Measurements from ENCODE around the gene COX17. TPM values are rescaled to one million over a fixed set of nuclear protein-coding genes. Genes with fewer than 3 reads are reported as not detected.

The COX17 gene, protein sequence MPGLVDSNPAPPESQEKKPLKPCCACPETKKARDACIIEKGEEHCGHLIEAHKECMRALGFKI
- 10 to 100 TPM; 26.4 to 29.5 TPM for total RNA-seq

DNA sequence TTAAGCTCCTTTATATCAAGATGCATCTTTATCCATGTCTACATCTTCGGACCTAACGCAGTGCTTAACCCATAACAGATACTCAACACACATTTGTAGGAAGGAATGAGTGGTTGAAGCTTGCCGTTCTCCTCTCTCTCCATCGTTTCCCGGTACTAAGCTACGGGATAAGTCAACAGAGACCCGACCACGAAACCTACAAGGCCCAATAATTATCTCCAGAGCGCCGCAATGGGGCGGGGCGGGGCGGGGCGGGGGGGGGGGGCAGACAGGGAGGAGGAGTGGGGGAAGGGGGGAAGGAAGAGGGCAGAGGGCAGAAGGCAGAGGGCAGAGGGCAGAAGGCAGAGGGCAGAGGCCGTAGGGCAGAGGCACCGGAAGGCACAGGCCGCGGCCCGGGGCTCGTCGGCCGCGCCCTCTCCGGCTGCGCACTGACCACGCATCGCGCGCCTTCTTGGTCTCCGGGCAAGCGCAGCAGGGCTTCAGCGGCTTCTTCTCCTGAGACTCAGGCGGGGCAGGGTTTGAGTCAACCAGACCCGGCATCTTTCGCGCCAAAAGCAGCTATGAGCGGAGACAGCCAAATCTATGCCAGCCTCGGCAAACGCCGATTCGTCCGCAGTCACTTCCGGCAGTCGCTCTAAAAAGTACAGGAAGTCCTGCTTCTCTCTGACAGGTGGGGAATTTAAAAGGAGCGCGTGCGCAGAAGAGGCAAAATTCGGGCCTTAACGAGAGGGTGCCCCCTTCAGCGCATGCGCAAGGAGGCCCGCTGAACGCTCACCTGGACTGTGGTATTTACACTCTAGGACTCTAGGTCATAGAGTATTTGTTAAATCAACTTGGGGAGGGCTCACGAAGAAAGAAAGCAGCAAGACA is at the start of gene COX17:
COX17 (minus strand) TSS at position 636 of the 870 bp plus-strand sequence; CDS start at position 540, 96 bp downstream.
- under 1% methylated on average over 53 of the region's 54 CpGs for WGBS
- Histone ChIP-seq H3K36me3 (peaks cover 0 to 5% of the 10 kb centered on the region in 2 donors), H3K27me3 (replicated peaks; ENCODE audit: insufficient read depth) (no peaks in the 10 kb centered on the region), H3K4me1 (replicated peaks) (peaks cover 10% of the 10 kb centered on the region), H3K27ac (peak within 1 kb of the TSS; percentile 84 to 88), H3K4me3 (peak within 1 kb of the TSS; percentile 62 to 75), H3K9me3 (no peaks in the 10 kb centered on the region)
- intact Hi-C loops (cut with DNase I) = loop anchor here (5.0 to 10.0 kb wide), 3 partner anchors 40 to 215 kb away; partner anchors contain the start of genes TIMMDC1 and TMEM39A
- TF ChIP-seq, protein P1, sequence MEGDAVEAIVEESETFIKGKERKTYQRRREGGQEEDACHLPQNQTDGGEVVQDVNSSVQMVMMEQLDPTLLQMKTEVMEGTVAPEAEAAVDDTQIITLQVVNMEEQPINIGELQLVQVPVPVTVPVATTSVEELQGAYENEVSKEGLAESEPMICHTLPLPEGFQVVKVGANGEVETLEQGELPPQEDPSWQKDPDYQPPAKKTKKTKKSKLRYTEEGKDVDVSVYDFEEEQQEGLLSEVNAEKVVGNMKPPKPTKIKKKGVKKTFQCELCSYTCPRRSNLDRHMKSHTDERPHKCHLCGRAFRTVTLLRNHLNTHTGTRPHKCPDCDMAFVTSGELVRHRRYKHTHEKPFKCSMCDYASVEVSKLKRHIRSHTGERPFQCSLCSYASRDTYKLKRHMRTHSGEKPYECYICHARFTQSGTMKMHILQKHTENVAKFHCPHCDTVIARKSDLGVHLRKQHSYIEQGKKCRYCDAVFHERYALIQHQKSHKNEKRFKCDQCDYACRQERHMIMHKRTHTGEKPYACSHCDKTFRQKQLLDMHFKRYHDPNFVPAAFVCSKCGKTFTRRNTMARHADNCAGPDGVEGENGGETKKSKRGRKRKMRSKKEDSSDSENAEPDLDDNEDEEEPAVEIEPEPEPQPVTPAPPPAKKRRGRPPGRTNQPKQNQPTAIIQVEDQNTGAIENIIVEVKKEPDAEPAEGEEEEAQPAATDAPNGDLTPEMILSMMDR (IDR thresholded peaks at IDR 0.05) = no peak
- peak; percentile 98 for TF ChIP-seq POLR2AphosphoS5 (IDR thresholded peaks at IDR 0.05)
- TF ChIP-seq POLR2A (IDR thresholded peaks at IDR 0.05) = peak; percentile 59
- DNase-seq (ENCODE audit: low spot score) = peak; percentile 96

DNA sequence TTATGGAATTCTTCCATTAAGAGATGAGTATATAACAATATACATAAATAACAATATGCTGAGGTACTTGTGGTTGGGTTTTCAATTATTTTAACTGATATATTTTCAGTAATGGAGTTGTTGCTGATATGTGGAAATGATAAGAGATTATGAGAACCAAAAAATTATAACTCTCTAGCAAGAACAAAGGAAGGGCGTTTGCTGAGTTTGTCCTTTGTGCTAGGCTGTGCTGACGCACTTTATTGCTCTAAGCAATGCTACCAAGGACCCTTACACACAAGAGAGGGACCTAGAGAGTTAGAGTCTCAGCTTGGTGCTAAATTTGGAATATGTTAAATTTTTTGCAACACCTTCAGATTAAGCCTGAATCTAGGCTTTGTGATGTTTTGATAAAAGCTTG is 49.7 kb upstream of the COX17 start:
- H3K4me3 ChIP-seq = no peak overlapping the region
- H3K4me1 ChIP-seq (replicated peaks) = no peaks in the 10 kb centered on the region
- DNase-seq (ENCODE audit: low spot score) = no peak
- intact Hi-C loops (cut with DNase I) = no loop called here
- H3K36me3 ChIP-seq = no peaks in the 10 kb centered on the region
- WGBS = 72% methylated on average over 2 of the region's 2 CpGs
- no peaks in the 10 kb centered on the region for H3K9me3 ChIP-seq
- TF ChIP-seq, protein P1 (IDR thresholded peaks at IDR 0.05) = no peak
- TF ChIP-seq POLR2AphosphoS5 (IDR thresholded peaks at IDR 0.05) = no peak
- no peak overlapping the region for H3K27ac ChIP-seq
- no peaks in the 10 kb centered on the region for H3K27me3 ChIP-seq (replicated peaks; ENCODE audit: insufficient read depth)

DNA sequence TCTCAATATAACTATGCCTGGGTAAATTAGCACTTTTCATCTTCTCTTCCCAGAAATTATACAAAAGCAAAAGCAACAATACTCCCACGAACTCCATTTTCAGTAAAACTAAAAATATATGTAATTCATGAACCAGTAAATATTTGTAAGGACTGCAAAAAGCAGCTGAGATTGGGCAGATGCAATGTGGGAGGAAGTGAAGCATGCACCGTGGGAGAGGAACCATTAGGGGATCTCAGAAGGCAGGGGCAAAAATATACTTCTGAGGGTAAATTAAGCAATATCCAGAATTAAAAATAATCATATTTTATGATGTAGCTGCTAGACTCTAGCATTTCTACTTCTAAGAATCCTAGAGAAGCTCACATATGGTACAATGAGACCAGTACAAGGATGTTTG is 45.8 kb upstream of the COX17 start:
- Histone ChIP-seq H3K4me3 (no peak overlapping the region), H3K27ac (no peak overlapping the region), H3K36me3 (no peaks in the 10 kb centered on the region), H3K9me3 (no peaks in the 10 kb centered on the region), H3K4me1 (replicated peaks) (no peaks in the 10 kb centered on the region), H3K27me3 (replicated peaks; ENCODE audit: insufficient read depth) (no peaks in the 10 kb centered on the region)
- intact Hi-C loops (cut with DNase I) = no loop called here
- TF ChIP-seq POLR2AphosphoS5 (IDR thresholded peaks at IDR 0.05) = no peak
- no peak for DNase-seq (ENCODE audit: low spot score)
- WGBS = 74% methylated on average over 2 of the region's 2 CpGs

DNA sequence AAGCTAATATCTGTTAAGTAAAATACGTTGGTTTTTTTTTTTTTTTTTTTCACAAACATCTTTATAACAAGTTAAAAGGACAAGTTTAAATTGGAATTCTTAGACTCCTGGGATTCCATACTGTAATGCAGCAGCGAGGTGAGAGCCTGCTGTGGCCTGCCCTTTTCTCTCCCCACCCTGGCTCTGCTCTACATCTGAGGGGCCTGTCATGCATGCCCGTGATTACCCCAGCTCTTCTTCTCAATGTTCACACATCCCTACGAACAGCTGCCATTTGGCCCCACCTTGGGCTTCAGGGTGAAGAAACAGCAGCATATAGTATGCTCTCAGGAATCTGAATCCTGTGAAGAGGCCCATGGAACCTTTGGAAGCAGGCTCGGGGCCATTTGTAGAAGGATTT is 40.3 kb upstream of the COX17 start:
- intact Hi-C loops (cut with DNase I) = no loop called here
- no peak for DNase-seq (ENCODE audit: low spot score)
- TF ChIP-seq, protein P1 (IDR thresholded peaks at IDR 0.05) = no peak
- TF ChIP-seq POLR2A (IDR thresholded peaks at IDR 0.05) = no peak
- no peak for TF ChIP-seq POLR2AphosphoS5 (IDR thresholded peaks at IDR 0.05)
- H3K27ac ChIP-seq = no peak overlapping the region
- 82% methylated on average over 5 of the region's 5 CpGs for WGBS
- H3K27me3 ChIP-seq (replicated peaks; ENCODE audit: insufficient read depth) = no peaks in the 10 kb centered on the region
- no peaks in the 10 kb centered on the region for H3K9me3 ChIP-seq
- no peak overlapping the region for H3K4me3 ChIP-seq
- no peaks in the 10 kb centered on the region for H3K4me1 ChIP-seq (replicated peaks)
- no peaks in the 10 kb centered on the region for H3K36me3 ChIP-seq

DNA sequence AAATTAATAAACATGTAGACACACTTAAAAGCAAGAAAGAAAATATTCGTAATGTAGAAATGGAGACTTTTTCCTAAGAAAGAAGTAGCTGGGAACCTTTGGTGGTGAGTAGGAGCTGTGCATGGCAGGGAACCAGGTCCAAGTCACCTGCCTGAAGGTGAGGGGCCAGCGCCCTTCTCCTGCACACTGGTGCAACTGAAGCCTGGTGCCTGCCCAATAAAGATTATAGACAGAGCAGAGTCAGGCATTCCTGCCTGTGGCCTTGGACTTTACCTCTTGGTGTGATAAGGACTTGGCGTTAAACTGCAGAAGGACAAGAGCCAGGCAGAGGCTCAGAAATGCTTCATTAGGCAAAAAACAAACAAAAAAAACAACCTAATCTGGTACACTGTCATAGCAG is 39.8 kb upstream of the COX17 start:
- 95% methylated on average over 3 of the region's 3 CpGs for WGBS
- TF ChIP-seq, protein P1 (IDR thresholded peaks at IDR 0.05) = no peak
- H3K27me3 ChIP-seq (replicated peaks; ENCODE audit: insufficient read depth) = no peaks in the 10 kb centered on the region
- H3K4me1 ChIP-seq (replicated peaks) = no peaks in the 10 kb centered on the region
- no peaks in the 10 kb centered on the region for H3K9me3 ChIP-seq
- H3K4me3 ChIP-seq = no peak overlapping the region
- no peak overlapping the region for H3K27ac ChIP-seq
- no peak for DNase-seq (ENCODE audit: low spot score)
- intact Hi-C loops (cut with DNase I) = no loop called here
- no peaks in the 10 kb centered on the region for H3K36me3 ChIP-seq
